Measurements from ENCODE around the gene GPATCH3.

DNA sequence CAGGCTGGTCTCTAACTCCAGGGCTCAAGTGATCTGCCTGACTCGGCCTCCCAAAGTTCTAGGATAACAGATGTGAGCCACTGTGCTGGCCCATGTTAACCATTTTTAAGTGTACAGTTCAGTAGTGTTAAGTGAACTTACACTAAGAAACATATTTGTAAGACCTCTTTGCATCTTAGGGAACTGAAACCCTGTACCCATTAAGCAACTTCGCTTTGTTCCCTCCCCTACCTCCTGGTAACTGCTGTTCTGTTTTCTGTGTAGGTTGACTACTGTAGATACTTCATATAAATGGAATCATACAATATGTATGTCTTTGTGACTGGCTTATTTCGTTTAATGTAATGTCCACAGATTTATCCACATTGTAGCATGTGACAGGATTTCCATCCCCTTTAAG lies 32.3 kb upstream of the GPATCH3 start:
- TF ChIP-seq, protein P1, sequence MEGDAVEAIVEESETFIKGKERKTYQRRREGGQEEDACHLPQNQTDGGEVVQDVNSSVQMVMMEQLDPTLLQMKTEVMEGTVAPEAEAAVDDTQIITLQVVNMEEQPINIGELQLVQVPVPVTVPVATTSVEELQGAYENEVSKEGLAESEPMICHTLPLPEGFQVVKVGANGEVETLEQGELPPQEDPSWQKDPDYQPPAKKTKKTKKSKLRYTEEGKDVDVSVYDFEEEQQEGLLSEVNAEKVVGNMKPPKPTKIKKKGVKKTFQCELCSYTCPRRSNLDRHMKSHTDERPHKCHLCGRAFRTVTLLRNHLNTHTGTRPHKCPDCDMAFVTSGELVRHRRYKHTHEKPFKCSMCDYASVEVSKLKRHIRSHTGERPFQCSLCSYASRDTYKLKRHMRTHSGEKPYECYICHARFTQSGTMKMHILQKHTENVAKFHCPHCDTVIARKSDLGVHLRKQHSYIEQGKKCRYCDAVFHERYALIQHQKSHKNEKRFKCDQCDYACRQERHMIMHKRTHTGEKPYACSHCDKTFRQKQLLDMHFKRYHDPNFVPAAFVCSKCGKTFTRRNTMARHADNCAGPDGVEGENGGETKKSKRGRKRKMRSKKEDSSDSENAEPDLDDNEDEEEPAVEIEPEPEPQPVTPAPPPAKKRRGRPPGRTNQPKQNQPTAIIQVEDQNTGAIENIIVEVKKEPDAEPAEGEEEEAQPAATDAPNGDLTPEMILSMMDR (conservative IDR thresholded peaks at IDR 0.05 in 1 of 2, IDR thresholded peaks at IDR 0.05 in 1 of 2; ENCODE audit: extremely low read depth in 1 of 2, insufficient read depth in 1 of 2, low read depth in 1 of 2, low read length in 2 of 2): no peak
- no peak for TF ChIP-seq EZH2 (IDR thresholded peaks at IDR 0.05; ENCODE audit: borderline replicate concordance, low read length)

Measured in mammary epithelial cell (primary cell).